Heart left ventricle (tissue), 16 donors: ENCODE data around the gene METRNL. TPM values are rescaled to one million over a fixed set of nuclear protein-coding genes. Genes with fewer than 3 reads are reported as not detected.
A peak's percentile ranks its signal among the peaks of the same experiment; 100 is the strongest.

Source experiments
- ATAC-seq, 4 donors: fragments of 200-7000 bp; cut with Tn5 transposase; one replicate each; pipeline ENCODE4 v1.9.1; 2020 to 2022; ENCODE audit warnings: moderate library complexity in 4 of 4, mild to moderate bottlenecking in 3 of 4, moderate number of reproducible peaks in 1 of 4
- DNase-seq, 5 donors: peaks; one replicate each; pipeline ENCODE4 v3.0.0-alpha.2; 2020
- H3K27ac ChIP-seq, 12 donors: fragments of 200-600 bp; sonication (generic) in 4 of 12; one replicate each; pipeline versions ENCODE4 v1.5.0 to v1.8.0; 2016 to 2022; ENCODE audit warnings: mild to moderate bottlenecking in 2 of 12
- H3K27me3 ChIP-seq, 9 donors: fragments of 200-600 bp; sonication (generic) in 2 of 9; one replicate each; pipeline versions ENCODE4 v1.5.1 to v1.8.0; 2016 to 2022; ENCODE audit warnings: mild to moderate bottlenecking in 3 of 9
- H3K36me3 ChIP-seq, 9 donors: fragments of 200-600 bp; sonication (generic) in 2 of 9; one replicate each; pipeline versions ENCODE4 v1.5.0 to v1.8.0; 2018 to 2022; ENCODE audit warnings: mild to moderate bottlenecking in 2 of 9
- H3K4me1 ChIP-seq, 12 donors: fragments of 200-600 bp; sonication (generic) in 4 of 12; one replicate each; pipeline versions ENCODE4 v1.5.0 to v1.8.0; 2016 to 2022; ENCODE audit warnings: mild to moderate bottlenecking in 3 of 12
- H3K4me3 ChIP-seq, 12 donors: fragments of 200-600 bp; sonication (generic) in 4 of 12; one replicate each; pipeline versions ENCODE4 v1.5.0 to v1.8.0; 2017 to 2022; ENCODE audit warnings: mild to moderate bottlenecking in 9 of 12, moderate library complexity in 4 of 12
- H3K9me3 ChIP-seq, 12 donors: fragments of 200-600 bp; sonication (generic) in 4 of 12; one replicate each; pipeline versions ENCODE4 v1.5.0 to v1.8.0; 2016 to 2022; ENCODE audit warnings: mild to moderate bottlenecking in 1 of 12
- POLR2A ChIP-seq, 2 donors: fragments of 450-650 bp; IDR thresholded peaks; one replicate each; pipeline ENCODE4 v1.6.1; 2017; ENCODE audit warnings: antibody characterized with exemption in 2 of 2, mild to moderate bottlenecking in 2 of 2, moderate library complexity in 2 of 2
- WGBS, 4 donors: extraction: QIAGEN DNeasy Blood & Tissue Kit in 2 of 4; methylation state at CpG; one replicate each; pipeline versions ENCODE4 v1.1.5 to v1.1.7; 2013 to 2018; 5-methylcytosine and 5-hydroxymethylcytosine counted together
- intact Hi-C, 10 donors: fragments of 100-400 bp; cut with DNase I; formaldehyde crosslinking; loops; one replicate each; pipeline versions ENCODE4 v1.11.1 to v1.14.2; 2022
- polyA plus RNA-seq, 2 donors: library from polyadenylated mRNA; stranded (reverse); fragments of 200-250 nt; gene quantifications; one replicate each; pipeline ENCODE4 v1.2.3, GENCODE V29; 2013
- total RNA-seq, 9 donors: library from RNA; depleted of rRNA in 2 of 9; stranded (reverse); fragments of >200 nt in 2 of 9; fragmentation: NEBNext Ultra II Directional in 3 of 9; extraction: Animal tissue kit (Norgen Biotek cat#: 25700) in 3 of 9; gene quantifications; one replicate each; pipeline versions ENCODE4 v1.1.0 to v1.2.4, GENCODE V29; 2016 to 2023
- TF ChIP-seq, protein P1 (sequence below), 12 donors: fragments of 200-600 bp; sonication (generic) in 4 of 12; IDR thresholded peaks; one replicate each; pipeline versions ENCODE4 v1.5.0 to v1.8.0; 2018 to 2022; ENCODE audit warnings: antibody characterized with exemption in 12 of 12, mild to moderate bottlenecking in 5 of 12
- donor health status: ischemic (EF 13 %, LVEDD 7.1; RV severe dilation, severe dysfunction).
- donor health status: healthy with polysubstance abuse.
- donor health status: DM: no; HTN: yes; CAD: no.
- donor health status: DM: no; HTN: no; CAD: no.
- donor health status: ischemic (EF 25% LVEDD 6.9; RV normal size, moderate dysfunction).
- donor health status: ischemic (EF 25% LVEDD 5.7; RV mildly dilated, moderate dysfunction).
- donor health status: healthy.
- donor health status: DM: yes; HTN: yes; CAD: no.
- donor health status: ischemic (EF 35%, LVEDD 5.7; RV mildly dilated, moderate dysfunction).
- donor health status: nonischemic (EF 11% LVEDD 7.7; RV severe dilation, severe dysfunction).
- donor health status: DM: yes; HTN: yes; CAD: no.
- donor health status: PGD.
- donor health status: ischemic (EF 29% LVEDD 5.4; RV normal size, mild dysfunction).
- donor health status: nonischemic (EF 23%, LVEDD 6.1; RV moderate dilation, normal function).

The METRNL gene
- total and polyA plus RNA-seq, 11 donors: 59.4 to 144 (median 79.5) TPM

DNA sequence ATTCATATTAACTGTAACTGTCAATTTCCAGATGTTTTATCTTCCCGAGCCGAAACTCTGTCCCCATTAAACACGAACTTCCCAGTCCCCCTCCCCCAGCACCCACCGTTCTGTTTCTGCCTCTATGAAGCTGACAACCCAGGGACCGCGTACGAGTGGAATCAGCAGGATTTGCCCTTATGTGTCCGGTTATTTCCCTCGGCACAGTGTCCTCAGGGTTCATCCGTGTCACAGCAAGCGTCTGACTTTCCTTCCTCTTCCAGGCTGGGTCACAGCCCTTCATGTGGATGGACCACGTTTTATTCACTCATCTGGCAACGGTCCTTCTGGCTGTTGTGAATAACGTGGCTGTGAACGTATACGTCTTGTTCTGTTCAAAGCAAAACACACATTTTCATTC lies 31.3 kb downstream of the METRNL start:
- Histone ChIP-seq H3K27ac (peak overlapping the region in 6 of 12 donors; percentile 34 to 71 (median 56)), H3K4me1 (peaks cover 0 to 27% (median 19%) of the 10 kb centered on the region in 12 donors), H3K36me3 (no peaks in the 10 kb centered on the region), H3K4me3 (peak overlapping the region in 7 of 12 donors; percentile 26 to 55 (median 43)), H3K9me3 (no peaks in the 10 kb centered on the region), H3K27me3 (no peaks in the 10 kb centered on the region)
- TF ChIP-seq, protein P1, sequence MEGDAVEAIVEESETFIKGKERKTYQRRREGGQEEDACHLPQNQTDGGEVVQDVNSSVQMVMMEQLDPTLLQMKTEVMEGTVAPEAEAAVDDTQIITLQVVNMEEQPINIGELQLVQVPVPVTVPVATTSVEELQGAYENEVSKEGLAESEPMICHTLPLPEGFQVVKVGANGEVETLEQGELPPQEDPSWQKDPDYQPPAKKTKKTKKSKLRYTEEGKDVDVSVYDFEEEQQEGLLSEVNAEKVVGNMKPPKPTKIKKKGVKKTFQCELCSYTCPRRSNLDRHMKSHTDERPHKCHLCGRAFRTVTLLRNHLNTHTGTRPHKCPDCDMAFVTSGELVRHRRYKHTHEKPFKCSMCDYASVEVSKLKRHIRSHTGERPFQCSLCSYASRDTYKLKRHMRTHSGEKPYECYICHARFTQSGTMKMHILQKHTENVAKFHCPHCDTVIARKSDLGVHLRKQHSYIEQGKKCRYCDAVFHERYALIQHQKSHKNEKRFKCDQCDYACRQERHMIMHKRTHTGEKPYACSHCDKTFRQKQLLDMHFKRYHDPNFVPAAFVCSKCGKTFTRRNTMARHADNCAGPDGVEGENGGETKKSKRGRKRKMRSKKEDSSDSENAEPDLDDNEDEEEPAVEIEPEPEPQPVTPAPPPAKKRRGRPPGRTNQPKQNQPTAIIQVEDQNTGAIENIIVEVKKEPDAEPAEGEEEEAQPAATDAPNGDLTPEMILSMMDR (IDR thresholded peaks at IDR 0.05): no peak
- no peak for TF ChIP-seq POLR2A (IDR thresholded peaks at IDR 0.05)
- 29 to 57% (median 32%) methylated on average over 16 of the region's 16 CpGs for WGBS, 4 donors
- intact Hi-C loops: no loop called here
- DNase-seq (peak in 2 of 5 donors; percentile 37 to 39), ATAC-seq (peak in 2 of 4 donors; percentile 8 to 32)

DNA sequence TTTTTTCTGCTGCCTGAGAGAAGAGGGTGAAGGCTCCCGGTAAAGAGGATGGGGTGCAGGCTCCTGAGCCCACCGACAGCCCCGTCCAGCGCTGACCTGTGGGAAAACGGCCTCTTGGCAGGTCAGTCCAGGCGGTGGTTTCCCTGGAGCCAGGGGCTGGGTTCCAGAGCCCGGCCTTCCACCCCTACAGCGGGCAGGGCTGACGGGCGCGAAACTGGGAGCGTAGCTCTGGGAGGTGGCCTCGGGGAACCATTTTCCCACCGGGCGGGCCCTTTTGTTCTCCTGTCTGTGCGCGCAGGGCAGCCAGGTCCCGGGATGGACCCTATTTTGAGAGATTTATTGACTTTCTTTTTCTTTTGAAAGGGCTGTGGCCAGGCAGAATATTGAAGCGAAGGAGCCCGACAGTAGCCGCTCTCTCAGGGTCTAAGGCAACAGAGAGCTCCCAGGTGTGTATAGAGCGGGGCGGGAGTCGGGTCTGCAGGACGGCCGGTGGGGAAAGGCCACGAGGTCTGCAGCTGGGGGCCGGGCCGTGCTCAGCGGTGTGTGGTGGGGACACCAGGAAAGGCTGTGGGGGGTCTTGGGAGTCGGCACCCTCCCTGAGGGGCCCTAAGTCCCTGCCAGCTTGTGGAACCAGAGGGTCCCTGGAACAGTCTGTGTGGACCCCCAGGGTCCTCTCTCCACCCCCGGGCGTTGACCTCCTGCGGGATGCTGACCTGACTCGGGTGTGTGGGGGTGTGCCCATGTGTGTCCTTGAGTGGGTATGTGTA lies 32.3 kb downstream of the METRNL start:
- DNase-seq: peak in 1 of 5 donors; percentile 23
- ATAC-seq: no peak
- peaks cover 0 to 27% (median 19%) of the 10 kb centered on the region in 12 donors for H3K4me1 ChIP-seq
- no peak overlapping the region for H3K27ac ChIP-seq
- H3K4me3 ChIP-seq: no peak overlapping the region
- no peaks in the 10 kb centered on the region for H3K36me3 ChIP-seq
- H3K9me3 ChIP-seq: no peaks in the 10 kb centered on the region
- intact Hi-C loops: no loop called here
- no peaks in the 10 kb centered on the region for H3K27me3 ChIP-seq
- 93 to 97% (median 93%) methylated on average over 31 to 35 of the region's 35 CpGs for WGBS, 4 donors
- TF ChIP-seq POLR2A (IDR thresholded peaks at IDR 0.05): no peak
- TF ChIP-seq, protein P1 (IDR thresholded peaks at IDR 0.05): no peak

DNA sequence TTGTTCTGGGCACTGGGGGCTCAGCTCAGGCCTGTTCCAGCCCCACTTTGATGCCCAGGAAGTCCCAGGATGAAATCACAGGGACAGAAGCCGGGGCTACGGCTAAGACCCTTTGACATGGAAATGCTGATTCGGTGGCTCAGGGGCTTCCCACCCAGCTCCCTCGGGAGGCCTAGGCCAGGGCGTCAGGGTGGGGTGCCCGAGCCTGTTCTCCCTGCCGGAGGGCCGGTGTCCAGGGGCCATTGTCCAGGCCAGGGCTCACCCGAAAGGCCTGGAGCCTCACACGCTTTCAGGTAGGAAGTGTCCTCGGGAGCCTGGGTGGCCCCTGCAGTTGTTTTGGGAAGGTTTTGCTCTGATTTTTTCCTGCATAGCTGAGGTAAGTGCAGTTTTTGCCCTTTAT lies 34.0 kb downstream of the METRNL start:
- Histone ChIP-seq H3K9me3 (no peaks in the 10 kb centered on the region), H3K4me3 (no peak overlapping the region), H3K27me3 (no peaks in the 10 kb centered on the region), H3K27ac (no peak overlapping the region), H3K36me3 (no peaks in the 10 kb centered on the region), H3K4me1 (peaks cover 0 to 24% (median 19%) of the 10 kb centered on the region in 12 donors)
- TF ChIP-seq, protein P1 (IDR thresholded peaks at IDR 0.05): no peak
- no peak for TF ChIP-seq POLR2A (IDR thresholded peaks at IDR 0.05)
- ATAC-seq: no peak
- intact Hi-C loops: no loop called here
- peak in 1 of 5 donors; percentile 19 for DNase-seq
- 89 to 96% (median 94%) methylated on average over 9 to 11 of the region's 11 CpGs for WGBS, 4 donors

DNA sequence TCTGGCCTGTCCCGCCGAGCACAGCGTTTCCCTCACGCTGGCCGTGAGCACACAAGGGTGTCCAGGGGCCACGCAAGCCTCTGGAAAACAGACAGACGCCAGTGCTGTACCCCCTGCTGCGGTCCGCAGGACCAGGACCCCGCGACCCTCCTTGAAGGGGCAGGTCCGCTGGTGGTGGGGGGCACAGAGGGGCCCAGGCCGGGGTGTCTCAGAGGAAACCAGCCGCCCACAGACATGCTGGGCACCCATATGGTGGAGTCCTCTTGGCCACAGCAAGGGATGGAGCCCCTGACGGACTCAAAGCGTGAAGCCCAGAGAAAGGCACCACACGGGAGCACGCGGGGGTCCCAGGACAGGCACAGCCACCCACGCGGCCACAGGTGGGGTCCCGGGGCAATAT lies 34.4 kb downstream of the METRNL start:
- intact Hi-C loops: no loop called here
- 93 to 98% (median 95%) methylated on average over 21 to 22 of the region's 22 CpGs for WGBS, 4 donors
- no peak for TF ChIP-seq POLR2A (IDR thresholded peaks at IDR 0.05)
- TF ChIP-seq, protein P1 (IDR thresholded peaks at IDR 0.05): no peak
- Histone ChIP-seq H3K4me1 (peaks cover 0 to 28% (median 21%) of the 10 kb centered on the region in 12 donors), H3K4me3 (no peak overlapping the region), H3K27ac (no peak overlapping the region), H3K27me3 (no peaks in the 10 kb centered on the region), H3K9me3 (no peaks in the 10 kb centered on the region), H3K36me3 (no peaks in the 10 kb centered on the region)
- ATAC-seq: no peak
- peak in 1 of 5 donors; percentile 25 for DNase-seq
